ENCODE data around the gene ALDOB. TPM values are rescaled to one million over a fixed set of nuclear protein-coding genes. Genes with fewer than 3 reads are reported as not detected.

Gene ALDOB
- total RNA-seq, 2 experiments from 2014 or later: not detected

DNA sequence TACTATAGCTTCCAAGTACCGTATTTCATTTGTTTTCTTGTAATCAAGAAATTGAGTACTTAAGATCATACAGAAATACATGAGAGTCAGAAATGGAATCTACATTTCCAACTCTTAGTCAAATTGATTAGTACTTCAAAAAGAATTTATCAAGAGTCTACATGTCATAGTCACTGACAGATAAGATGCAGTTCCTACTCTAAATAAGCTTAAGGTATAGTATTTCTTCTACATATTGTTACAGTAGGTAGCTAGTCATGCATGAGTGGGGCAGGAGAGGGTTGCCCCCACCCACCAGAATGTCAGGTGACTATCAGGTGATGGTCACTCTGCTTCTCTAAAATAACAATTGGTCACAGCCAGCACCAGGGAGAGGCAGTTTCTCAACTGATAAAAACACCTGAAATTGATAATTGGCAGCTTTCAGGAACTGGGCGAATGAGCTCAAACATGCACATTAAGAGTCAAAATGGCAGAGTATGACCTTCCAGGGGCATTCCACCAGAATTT lies 53.7 kb downstream of the ALDOB start:
- Histone ChIP-seq H3K27me3 (ENCODE audit: control insufficient read depth in 1 of 2, insufficient read depth in 2 of 2, low read length in 2 of 2) (no peaks in the 10 kb centered on the region), H3K4me3 (ENCODE audit: low read length) (no peak overlapping the region), H3K9me3 (ENCODE audit: control insufficient read depth in 1 of 2, insufficient read depth in 1 of 2, low read length in 2 of 2) (peaks cover 7 to 14% of the 10 kb centered on the region in 2 experiments), H3K36me3 (ENCODE audit: insufficient read depth, low read length) (no peaks in the 10 kb centered on the region), H3K4me1 (ENCODE audit: insufficient read depth, low read length) (no peaks in the 10 kb centered on the region), H3K27ac (ENCODE audit: low read depth in 1 of 2, low read length in 2 of 2) (no peak overlapping the region)
- no peak for TF ChIP-seq CTCF (IDR thresholded peaks at IDR 0.05)
- DNase-seq (no peak), ATAC-seq (ENCODE audit: poor library complexity) (no peak)
- peaks cover 9% of the 10 kb centered on the region for H3K27me3 Mint-ChIP-seq
- no peaks in the 10 kb centered on the region for H3K4me1 Mint-ChIP-seq (ENCODE audit: low read depth)
- ChIA-PET CTCF (no interaction called here), POLR2A (interaction anchor here (0.6 kb wide), 1 partner anchor 154 kb away, joined by 3 read pairs; no protein-coding TSS in a partner anchor)
- peaks cover 2% of the 10 kb centered on the region for H3K9me3 Mint-ChIP-seq
- intact Hi-C loops (cut with DNase I, micrococcal nuclease): no loop called here
- peaks cover 10% of the 10 kb centered on the region for H3K36me3 Mint-ChIP-seq (ENCODE audit: low read depth)
- no peak overlapping the region for H3K27ac Mint-ChIP-seq
- no peak overlapping the region for H3K4me3 Mint-ChIP-seq

- CTCF ChIA-PET: no interaction called here
- POLR2A ChIA-PET: interaction anchor here (0.6 kb wide), 1 partner anchor 155 kb away, joined by 3 read pairs; no protein-coding TSS in a partner anchor
- H3K4me1 Mint-ChIP-seq (ENCODE audit: low read depth): no peaks in the 10 kb centered on the region
These were observed 54.5 kb downstream of the ALDOB start for GRCh38 chr9:101381118-101381517.

GRCh38 chr9:101380295-101380694 lies 55.3 kb downstream of the ALDOB start:
- H3K36me3 ChIP-seq (ENCODE audit: insufficient read depth, low read length): no peaks in the 10 kb centered on the region
- POLR2A ChIA-PET: interaction anchor here (0.9 kb wide), 1 partner anchor 8 kb away, joined by 3 read pairs; no protein-coding TSS in a partner anchor

More at GRCh38 chr9:101381118-101381517, 54.5 kb downstream of the ALDOB start:
- H3K27me3 ChIP-seq (ENCODE audit: control insufficient read depth in 1 of 2, insufficient read depth in 2 of 2, low read length in 2 of 2): peaks cover 0 to 5% of the 10 kb centered on the region in 2 experiments
- intact Hi-C loops (cut with DNase I, micrococcal nuclease): no loop called here
- ATAC-seq (ENCODE audit: poor library complexity) (no peak), DNase-seq (no peak)
- no peaks in the 10 kb centered on the region for H3K36me3 ChIP-seq (ENCODE audit: insufficient read depth, low read length)
- Mint-ChIP-seq H3K27ac (no peak overlapping the region), H3K36me3 (ENCODE audit: low read depth) (peaks cover 10% of the 10 kb centered on the region), H3K4me3 (no peak overlapping the region), H3K9me3 (peaks cover 2% of the 10 kb centered on the region), H3K27me3 (peaks cover 16% of the 10 kb centered on the region)
- no peaks in the 10 kb centered on the region for H3K4me1 ChIP-seq (ENCODE audit: insufficient read depth, low read length)
- H3K4me3 ChIP-seq (ENCODE audit: low read length): no peak overlapping the region
- TF ChIP-seq CTCF (IDR thresholded peaks at IDR 0.05): no peak
- peaks cover 10 to 14% of the 10 kb centered on the region in 2 experiments for H3K9me3 ChIP-seq (ENCODE audit: control insufficient read depth in 1 of 2, insufficient read depth in 1 of 2, low read length in 2 of 2)
- no peak overlapping the region for H3K27ac ChIP-seq (ENCODE audit: low read depth in 1 of 2, low read length in 2 of 2)

More at GRCh38 chr9:101380295-101380694, 55.3 kb downstream of the ALDOB start:
- peaks cover 11 to 13% of the 10 kb centered on the region in 2 experiments for H3K9me3 ChIP-seq (ENCODE audit: control insufficient read depth in 1 of 2, insufficient read depth in 1 of 2, low read length in 2 of 2)
- H3K4me1 Mint-ChIP-seq (ENCODE audit: low read depth): no peaks in the 10 kb centered on the region
- DNase-seq (no peak), ATAC-seq (ENCODE audit: poor library complexity) (no peak)
- peaks cover 0 to 5% of the 10 kb centered on the region in 2 experiments for H3K27me3 ChIP-seq (ENCODE audit: control insufficient read depth in 1 of 2, insufficient read depth in 2 of 2, low read length in 2 of 2)
- intact Hi-C loops (cut with DNase I, micrococcal nuclease): no loop called here
- no peak for TF ChIP-seq CTCF (IDR thresholded peaks at IDR 0.05)
- CTCF ChIA-PET: no interaction called here
- peaks cover 20% of the 10 kb centered on the region for H3K27me3 Mint-ChIP-seq
- H3K4me3 Mint-ChIP-seq: no peak overlapping the region
- no peak overlapping the region for H3K27ac ChIP-seq (ENCODE audit: low read depth in 1 of 2, low read length in 2 of 2)
- H3K36me3 Mint-ChIP-seq (ENCODE audit: low read depth): peaks cover 5% of the 10 kb centered on the region
- H3K27ac Mint-ChIP-seq: no peak overlapping the region
- no peaks in the 10 kb centered on the region for H3K4me1 ChIP-seq (ENCODE audit: insufficient read depth, low read length)
- no peak overlapping the region for H3K4me3 ChIP-seq (ENCODE audit: low read length)
- H3K9me3 Mint-ChIP-seq: no peaks in the 10 kb centered on the region

Measured in CD4-positive, alpha-beta T cell (primary cell).